Right lung (tissue), 5 donors: ENCODE results near the gene RFX1. TPM values are rescaled to one million over a fixed set of nuclear protein-coding genes. Genes with fewer than 3 reads are reported as not detected.
A peak's percentile ranks its signal among the peaks of the same experiment; 100 is the strongest.
"Not testable (repeated sequence)": the region's sequence is repeated elsewhere in the genome, so short reads cannot be mapped to it uniquely, and the experiment has no call there.

Experiments used
- DNase-seq, 2 donors: peaks; one replicate each; pipeline ENCODE4 v3.0.0-alpha.2; 2013
- polyA plus RNA-seq, 5 donors: library from polyadenylated mRNA; unstranded; fragments of 120-200 nt; gene quantifications; one replicate each; pipeline versions ENCODE4 v1.2.1 to v1.2.3, GENCODE V29; 2013; ENCODE audit warnings: inconsistent platforms in 1 of 5, low replicate concordance in 1 of 5; ENCODE audit not compliant: insufficient read length in 5 of 5, insufficient read depth in 1 of 5

The RFX1 gene
- polyA plus RNA-seq, 5 donors, result 7.4 to 15.1 (median 10.7) TPM

DNA sequence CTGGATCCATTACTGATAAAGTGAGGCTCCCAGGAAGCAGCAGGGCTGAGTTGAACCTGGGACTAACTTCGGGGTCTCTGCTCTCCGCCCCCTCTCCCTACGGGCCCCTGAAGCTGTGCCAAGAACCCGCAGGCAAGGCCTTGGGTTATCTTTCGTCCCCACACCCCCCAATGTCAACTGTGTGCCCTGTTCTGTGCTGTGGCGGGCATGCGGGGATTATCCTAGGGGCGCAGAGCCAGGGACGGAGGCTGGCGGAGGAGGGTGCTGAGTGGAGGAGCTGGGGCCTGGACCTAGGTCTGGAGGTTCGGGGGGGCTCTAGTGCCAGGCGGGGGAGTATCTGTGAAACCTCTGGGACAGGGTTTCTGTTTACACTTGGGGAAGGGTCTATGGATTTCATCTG is 26.4 kb downstream of the RFX1 start:
- DNase-seq, result no peak

DNA sequence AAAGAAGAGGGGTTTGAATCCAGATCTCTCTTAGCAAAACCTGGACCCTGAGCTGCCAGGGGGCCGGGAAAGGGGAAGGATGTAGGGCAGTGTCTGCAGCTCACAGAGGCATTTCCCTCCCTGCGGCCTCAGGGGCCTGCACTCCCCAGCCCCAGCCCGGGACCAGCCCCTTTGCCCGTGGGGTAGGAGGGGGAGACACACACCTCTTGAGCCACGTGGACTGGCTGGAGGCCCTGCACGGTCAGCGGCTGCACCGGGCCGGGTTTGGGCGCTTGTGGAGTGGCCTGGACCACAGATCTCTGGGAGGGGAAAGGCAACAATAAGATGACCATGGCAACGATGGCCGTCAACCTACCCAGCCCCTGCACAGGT is 26.9 kb downstream of the RFX1 start:
- DNase-seq, result no peak

DNA sequence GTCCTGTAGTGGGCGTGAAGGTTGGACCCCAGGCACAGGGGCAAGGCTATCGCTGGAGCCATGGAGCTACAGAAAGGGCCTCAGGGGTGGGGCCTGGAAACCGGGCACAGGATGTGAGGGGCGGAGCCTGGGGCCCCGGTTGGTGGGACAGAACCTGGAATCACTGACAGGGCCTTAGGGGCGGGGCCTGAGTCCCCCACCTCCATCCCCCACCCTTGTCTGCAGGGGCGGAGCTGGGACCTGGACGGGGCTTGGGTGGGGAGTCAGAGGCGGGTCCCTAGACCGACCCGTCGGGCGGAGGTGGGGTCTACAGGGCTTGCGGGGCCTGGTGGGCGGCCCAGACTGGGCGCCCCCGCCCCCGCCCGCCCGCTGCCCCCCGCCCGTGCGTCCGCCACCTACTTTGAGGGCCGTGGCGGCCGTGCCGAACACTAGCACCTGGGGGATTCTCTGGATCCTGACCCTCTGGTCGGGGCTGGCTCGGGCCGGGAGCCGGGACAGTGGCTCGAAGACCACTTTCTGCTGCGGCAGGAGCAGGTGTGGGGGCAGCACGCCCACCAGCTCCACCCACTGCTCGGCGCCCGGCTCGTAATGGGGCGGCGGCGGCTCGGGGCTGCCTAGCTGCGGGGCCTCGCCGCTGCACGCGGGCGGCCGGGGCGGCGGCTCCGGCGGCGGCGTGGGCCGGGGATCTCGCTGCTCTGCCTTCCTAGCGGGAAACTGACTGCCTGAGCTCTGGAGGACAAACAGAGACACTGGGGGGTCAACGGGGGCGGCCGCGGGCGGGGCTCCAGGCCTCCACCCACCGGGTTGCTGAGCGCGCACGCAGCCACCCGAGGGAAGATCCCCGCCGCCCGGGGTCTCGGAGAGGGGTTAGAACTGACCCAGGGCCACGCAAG is 27.5 kb downstream of the RFX1 start:
- DNase-seq, result peak; percentile 75

DNA sequence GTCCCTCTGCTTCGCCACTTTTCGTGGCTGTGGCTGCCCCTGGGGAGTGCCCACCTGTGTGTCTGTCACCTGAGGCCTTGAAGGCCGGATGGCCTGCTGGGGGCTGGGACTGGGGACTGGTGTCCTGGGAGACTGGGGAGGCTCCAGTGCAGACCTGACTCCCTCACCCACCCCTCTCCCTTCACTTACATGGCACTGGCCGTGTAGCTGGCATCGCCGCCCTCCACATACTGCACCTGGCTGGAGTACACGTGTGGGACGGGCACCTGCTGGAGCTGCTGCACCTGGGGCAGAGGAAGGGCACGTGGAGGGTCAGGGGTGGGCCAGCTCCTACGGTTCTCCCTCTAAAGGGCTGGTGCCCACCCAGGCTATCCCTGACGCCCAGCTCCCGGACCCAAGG is 28.3 kb downstream of the RFX1 start:
- no peak for DNase-seq

DNA sequence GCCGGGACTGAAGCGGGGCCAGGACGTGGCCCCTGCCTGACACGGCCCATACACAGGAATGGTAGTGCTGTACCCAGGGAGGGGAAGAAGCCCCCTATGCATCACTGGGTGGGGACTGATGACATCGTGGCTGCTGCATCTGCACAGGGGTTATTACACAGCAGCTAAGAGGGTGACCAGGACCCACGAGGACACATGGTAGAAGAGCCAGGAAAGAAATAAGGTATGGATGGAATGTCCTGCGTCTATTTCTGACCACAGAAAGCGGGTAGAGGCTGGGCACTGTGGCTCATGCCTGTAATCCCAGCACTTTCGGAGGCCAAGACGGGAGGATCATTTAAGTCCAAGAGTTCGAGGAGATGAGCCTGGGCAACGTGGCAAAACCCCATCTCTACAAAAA is 29.7 kb downstream of the RFX1 start:
- DNase-seq, result no peak

DNA sequence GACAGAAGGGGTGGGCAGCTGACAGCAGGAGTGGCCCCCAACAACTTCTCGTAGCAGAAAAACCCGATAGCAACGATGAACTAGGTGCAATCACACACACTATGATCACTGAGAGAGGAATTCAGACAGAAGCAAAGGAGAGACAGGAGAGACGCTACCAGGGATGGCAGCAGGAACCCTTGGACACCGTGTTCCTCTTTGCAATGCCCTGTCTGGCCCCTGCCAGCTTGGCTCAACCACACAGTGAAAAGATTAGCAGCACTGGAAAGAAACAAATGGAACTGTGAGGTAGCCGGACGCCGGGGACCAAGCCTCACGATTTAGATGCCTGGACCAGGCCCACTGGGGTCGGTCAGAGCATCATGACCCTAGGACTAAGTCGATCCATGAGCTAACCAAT is 30.2 kb downstream of the RFX1 start:
- DNase-seq, result no peak

DNA sequence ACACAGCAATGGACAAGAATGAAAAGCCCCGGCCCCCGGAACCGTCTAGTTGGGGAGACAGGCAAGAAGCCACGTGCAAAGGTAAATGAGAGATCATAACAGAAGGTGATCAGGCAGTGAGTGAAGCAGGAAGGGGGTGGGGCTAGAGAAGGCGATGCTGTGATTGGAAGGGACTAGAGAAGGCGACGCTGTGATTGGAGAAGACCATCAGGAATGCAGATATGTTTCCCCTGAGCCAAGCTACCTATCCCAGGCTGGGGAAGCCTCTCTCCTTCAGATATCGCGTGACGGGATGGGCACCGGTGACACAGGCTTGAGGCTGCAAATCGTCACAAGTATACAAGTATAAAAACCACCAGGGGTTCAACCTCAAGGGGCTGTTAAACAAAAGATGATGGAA is 32.0 kb downstream of the RFX1 start:
- DNase-seq, result no peak

DNA sequence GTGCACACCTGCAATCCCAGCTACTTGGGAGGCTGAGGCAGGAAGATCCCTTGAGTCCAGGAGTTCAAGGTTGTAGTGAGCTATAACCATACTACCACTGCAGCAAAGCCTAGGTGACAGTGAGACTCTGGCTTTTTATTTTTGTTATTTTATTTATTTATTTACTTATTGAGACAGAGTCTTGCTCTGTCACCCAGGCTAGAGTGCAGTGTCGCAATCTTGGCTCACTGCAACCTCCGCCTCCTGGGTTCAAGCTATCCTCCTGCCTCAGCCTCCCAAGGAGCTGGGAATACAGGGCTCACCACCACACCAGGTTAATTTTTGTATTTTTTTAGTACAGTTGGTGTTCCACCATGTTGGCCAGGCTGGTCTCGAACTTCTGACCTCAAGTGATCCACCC is 32.6 kb downstream of the RFX1 start:
- DNase-seq, result not testable (repeated sequence)

DNA sequence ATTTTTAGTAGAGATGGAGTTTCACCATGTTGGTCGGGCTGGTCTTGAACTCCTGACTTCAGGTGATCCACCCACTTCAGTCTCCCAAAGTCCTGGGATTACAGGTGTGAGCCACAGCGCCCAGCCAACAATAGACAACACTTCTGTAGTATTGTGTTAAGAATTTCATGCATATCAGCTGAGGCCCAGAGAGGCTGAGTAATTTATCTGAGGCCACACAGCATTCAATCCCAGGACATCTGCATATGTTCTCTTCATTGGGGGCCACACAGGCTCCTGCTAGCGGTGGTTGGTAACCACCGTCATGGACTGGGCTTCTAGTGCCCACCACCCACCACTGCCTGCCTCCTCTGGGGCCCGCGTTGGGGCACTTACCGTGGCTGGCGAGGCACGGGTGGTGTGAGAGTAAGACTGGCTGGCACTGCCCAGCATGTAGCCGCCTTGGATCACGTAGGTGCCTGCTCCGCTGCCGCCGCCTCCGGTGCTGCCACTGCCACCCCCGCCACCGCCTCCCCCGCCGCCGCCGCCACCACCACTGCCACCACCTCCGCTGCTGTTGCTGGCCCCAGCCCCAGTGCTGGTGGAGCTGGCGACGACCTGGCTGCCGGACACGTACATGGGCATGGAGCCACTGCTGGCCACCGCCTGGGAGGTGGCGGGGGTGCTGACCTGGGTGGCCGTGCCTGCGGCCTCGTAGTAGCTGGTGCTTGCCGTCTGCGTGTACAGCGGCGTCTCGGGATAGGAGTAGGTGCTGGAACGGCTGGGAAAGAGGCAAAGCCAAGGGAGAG is 33.6 kb downstream of the RFX1 start:
- DNase-seq, result no peak

DNA sequence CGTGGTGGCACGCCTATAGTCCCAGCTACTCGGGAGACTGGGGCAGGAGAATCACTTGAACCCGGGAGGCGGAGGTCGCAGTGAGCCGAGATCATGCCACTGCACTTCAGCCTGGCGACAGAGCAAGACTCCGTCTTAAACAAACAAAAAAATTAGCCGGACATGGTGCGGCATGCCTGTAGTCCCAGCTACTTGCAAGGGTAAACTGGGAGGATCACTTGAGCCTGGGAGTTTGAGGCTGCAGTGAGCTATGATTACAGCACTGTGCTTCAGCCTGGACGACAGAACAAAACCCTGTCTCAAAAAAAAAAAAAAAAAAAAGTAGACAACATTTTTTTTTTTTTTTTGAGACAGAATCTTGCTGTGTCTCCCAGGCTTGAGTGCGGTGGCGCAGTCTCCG is 34.3 kb downstream of the RFX1 start:
- not testable (repeated sequence) for DNase-seq

DNA sequence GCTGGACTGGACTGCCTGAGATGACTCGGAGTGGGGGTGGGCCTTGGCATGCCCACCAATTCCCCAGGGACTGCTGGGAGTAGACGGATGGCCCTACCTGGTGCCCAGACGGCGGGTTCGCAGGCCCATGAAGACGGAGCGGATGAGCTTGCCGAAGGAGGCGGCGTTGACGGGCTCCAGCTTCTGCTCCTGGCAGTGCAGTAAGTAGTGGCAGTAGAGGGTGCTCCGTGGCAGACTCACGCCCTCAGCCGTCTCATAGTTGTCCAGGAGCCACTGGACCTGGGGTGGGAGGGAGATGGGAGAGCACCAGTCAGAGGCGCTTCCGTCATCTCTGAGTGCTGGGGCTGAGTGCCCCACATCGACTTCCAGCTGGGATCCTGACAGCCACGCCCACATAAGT is 36.2 kb downstream of the RFX1 start:
- DNase-seq, result no peak

DNA sequence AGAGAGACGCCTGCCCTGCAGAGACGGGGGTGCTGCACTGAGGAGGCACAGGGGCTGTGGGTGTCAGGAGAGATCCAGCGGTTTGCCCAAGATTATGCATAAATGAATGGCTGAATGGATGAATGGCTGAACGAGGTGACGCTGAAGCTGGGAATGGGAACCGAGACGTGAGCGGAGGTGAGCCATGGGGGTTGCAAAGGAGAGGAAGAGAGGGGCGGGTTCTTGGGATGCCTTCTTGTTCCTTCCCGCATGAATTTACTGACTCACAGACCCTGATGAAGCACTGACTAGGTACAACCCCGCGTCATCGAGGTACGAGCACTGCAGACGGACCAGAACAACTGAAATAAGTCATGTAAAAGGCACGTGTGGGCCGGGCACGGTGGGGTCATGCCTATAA is 37.1 kb downstream of the RFX1 start:
- DNase-seq, result no peak

DNA sequence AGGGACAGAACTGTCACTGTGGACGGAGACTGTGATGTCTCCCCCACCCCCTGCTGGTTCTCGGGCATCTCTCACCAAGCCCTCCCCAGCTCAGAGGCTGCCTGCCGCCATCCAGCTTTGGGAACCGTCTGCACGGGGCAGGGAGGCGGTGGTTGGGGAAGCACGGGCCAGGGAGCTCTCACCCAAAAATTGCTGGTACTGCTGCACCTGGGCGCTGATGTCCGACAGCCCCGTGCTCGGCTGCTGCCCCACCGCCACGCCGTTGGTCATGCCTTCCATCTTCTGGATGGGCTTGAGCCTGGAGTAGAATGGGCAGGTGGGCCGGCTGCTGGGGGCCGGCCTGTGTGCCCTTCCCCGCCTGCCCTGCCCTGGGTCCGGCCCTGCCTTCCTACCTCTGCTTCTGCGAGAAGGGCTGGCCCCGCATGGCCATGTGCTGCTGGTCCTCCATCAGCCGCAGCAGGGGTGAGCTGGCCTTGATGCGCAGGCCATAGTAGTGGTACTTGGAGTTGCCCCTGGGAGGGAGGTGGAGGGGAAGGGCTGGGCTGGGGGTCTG is 37.7 kb downstream of the RFX1 start:
- DNase-seq, result no peak

DNA sequence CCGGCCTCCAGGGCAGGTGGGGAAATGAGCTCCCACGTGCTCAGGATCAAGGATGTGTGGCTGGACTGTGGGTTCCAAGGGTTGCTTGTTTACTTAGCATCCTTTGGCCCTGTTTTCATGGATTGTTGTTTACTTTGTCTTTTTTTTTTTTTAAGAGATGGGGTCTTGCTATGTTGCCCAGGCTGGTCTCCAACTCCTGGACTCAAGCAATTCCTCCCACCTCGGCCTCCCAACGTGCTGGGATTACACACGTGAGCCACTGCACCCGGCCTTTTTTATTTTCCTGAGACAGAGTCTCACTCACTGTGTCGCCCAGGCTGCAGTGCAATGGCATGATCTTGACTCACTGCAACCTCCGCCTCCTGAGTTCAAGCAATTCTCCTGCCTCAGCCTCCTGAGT is 38.9 kb downstream of the RFX1 start:
- DNase-seq, result not testable (repeated sequence)

DNA sequence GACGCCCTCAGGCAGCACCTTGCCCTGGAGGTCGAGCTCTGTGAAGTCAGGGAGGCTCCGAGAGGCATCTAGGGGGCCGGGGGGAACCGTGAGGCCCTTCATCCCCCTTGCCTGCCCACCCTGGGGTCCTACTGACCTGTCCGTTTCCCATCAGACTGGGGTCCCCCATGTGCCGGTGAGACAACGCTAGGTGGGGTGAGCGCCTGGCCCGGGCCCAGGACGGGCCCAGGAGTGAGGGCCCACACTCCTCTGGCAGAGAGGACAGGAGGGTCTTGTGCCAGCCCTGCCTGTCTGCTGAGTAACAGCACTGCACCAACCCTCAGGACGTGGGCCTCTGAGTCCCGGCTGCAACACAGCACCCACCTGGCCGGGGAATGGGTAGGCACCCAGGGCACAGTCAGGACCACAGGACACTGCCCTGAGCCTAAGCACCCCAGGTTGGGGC is 39.4 kb downstream of the RFX1 start:
- DNase-seq, result no peak

DNA sequence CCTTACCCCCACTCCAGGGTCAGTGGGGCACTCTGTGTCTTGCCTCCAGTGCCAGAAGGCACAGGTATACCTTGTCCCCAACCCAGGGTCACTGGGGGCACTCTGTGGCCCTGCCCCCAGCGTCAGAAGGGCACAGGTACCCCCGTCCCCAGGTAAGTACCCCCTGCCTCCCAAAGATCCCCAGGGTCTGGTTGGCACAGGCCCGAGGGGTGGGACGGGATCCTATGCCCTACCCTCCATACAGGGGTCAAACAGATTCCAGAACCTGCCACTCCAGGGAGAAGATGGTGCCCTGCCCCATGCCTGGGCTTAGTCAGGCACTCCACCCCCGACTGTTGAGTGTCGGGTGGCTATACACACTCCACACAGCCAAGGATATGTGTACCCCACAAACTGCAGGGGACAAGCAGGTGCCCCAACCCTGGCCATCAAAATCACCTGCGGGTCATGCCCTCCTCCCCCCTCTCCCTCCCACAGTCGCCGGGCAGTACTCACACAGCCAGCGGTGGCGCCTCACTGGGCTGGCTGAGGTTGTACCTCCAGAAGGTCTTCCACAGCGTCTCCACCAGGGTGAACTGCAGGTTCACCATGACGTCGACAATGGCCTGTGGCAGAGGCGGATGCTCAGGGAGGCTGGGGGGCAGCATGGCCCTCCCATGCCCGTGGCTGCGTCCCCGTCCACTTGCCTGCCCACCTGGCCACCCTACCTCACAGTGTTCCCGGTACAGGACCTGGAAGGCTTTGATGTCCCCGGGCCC is 40.0 kb downstream of the RFX1 start:
- no peak for DNase-seq

DNA sequence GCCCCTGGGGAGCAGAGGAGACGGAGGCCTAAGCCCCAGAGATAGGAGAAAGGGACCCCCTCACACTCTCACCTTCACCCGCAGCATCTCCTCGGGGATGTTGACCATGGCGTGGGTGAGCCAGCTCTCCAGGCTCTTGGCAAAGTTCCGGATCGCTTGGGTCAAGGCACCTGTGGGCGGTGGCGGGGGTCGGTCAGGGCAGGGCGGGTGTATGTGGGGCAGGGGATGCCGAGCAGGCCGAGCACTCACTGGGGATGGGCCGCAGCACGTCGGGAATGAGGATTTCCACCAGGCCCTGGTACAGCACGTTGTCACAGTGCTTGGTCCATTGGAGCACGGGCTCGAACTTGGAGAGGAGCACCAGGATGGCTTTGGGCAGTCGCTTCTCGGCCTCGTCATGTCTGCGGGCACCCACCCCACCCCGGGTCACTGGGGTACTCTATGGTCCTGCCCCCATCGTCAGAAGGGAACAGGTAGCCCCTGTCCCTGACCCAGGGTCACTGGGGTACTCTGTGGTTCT is 40.7 kb downstream of the RFX1 start:
- DNase-seq, result no peak

DNA sequence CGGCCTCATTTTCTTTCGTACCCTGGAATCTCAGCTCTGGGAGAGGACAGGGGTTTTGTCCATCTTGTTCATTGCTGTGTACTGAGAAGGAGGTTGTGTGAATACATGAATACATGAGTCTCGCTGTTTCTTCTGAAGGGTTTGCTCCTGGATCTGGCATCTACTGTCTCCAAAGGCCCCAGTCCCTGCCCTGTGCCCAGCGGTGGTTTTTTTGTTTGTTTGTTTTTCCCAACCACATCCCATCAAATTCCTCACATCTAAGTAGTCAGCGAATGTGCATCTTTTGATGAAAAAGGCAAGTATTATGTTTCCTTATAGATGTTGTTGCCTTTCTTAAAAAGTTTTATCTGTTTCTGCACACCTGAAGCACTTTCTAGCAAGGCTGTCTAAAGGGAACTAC is 41.3 kb downstream of the RFX1 start:
- no peak for DNase-seq

DNA sequence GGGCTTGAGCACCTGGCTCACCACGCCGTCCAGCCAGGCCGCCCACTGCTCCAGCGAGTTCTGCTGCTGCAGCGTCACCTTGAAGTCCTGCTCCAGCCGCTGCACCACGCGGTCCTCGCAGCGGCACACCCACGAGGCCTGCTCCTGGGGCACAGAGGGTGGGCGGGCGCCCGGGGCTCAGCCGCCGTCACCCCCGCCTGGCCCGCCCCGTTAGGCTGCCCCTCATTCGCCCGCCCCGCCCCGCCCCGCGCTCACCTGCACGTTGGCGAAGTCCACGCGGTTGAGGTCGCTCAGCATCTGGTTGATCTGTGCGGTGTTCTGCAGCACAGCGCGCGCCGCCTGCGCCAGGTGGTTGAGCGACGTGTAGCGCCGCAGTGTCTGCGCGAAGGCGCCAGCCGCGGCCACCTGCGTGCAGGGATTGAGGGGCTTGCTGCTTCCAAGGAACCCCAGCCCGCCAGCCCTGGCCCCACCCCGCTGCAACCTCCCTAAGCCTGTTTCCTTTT is 42.5 kb downstream of the RFX1 start:
- no peak for DNase-seq

DNA sequence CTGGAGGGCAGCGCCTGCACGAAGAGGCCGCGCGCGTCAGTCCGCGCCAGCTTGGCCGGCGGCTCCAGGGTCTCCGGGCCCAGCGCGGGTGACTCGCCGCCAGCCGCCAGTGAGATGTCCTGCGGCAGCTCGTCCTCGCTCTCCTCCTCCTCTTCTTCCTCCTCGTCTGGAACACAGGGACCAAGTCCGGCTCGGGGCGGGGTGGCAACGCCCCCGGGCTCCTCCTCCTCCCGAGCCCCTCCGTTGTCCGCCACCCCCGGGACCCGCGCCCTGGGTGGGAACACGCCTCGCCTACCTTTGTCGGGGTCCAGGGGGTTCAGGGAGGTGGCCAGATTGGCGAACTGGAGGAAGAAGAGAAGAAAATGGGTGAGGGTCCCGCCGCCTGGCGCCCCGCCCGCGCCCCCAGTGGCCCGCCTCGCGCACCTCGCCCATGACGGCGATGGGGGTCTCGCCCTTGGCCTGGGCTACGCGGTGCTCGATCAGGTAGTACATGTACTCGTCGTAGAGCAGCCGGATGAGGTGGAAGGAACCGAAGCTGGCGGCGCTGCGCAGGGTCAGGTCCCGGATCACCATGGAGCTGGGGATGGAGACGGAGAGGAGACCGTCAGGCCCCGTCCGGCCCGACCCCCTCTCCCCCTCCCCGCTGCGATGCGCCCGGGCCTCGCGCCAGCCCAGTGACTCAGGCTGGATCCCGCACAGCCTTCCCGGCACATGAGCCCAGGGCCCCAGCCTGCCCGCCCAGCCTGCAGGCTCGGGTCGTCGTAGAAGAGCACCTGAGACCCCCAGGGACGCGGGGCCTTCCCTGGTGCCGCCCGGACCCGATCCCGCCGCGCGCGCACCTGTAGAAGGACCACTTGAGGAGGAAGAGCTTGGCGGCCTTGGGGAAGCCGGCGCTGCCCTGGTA is 43.2 kb downstream of the RFX1 start:
- DNase-seq, result no peak
